LHCN-M2 (cell line): ENCODE measurements around the gene SERBP1. TPM values are rescaled to one million over a fixed set of nuclear protein-coding genes. Genes with fewer than 3 reads are reported as not detected.

Source experiments
- DNase-seq: peaks from one replicate; pipeline ENCODE4 v3.0.0-alpha.2; 2012; ENCODE audit warnings: low read depth
- total RNA-seq: library from RNA; depleted of rRNA; stranded (reverse); fragments of >200 nt; gene quantifications from 2 replicates; pipeline ENCODE4 v1.2.3, GENCODE V29; 2014

The SERBP1 gene
- total RNA-seq, 1 experiment from 2014 or later = 320 TPM

GRCh38 chr1:67407498-67407897, 22.7 kb downstream of the SERBP1 start:
- peak; percentile 48 for DNase-seq

GRCh38 chr1:67405473-67406245, 24.5 kb downstream of the SERBP1 start:
- DNase-seq = no peak

GRCh38 chr1:67404212-67404620, 26.0 kb downstream of the SERBP1 start:
- DNase-seq = peak; percentile 38

- no peak for DNase-seq
Measured at GRCh38 chr1:67401443-67401842, 28.8 kb downstream of the SERBP1 start.

- DNase-seq = peak; percentile 41
Measured at GRCh38 chr1:67400029-67400786, 30.0 kb downstream of the SERBP1 start.

- DNase-seq = no peak
Measured at GRCh38 chr1:67399199-67399993, 30.8 kb downstream of the SERBP1 start.

- no peak for DNase-seq
Measured at GRCh38 chr1:67394548-67394947, 35.7 kb downstream of the SERBP1 start.

GRCh38 chr1:67393737-67394136, 36.5 kb downstream of the SERBP1 start:
- no peak for DNase-seq

GRCh38 chr1:67393240-67393639, 37.0 kb downstream of the SERBP1 start:
- DNase-seq = no peak

- peak; percentile 56 for DNase-seq
Measured at GRCh38 chr1:67390041-67390887, 39.9 kb downstream of the SERBP1 start.

- no peak for DNase-seq
Measured at GRCh38 chr1:67383999-67384638, 46.1 kb downstream of the SERBP1 start.

GRCh38 chr1:67382292-67382691, 47.9 kb downstream of the SERBP1 start:
- no peak for DNase-seq

- no peak for DNase-seq
Measured at GRCh38 chr1:67381154-67381553, 49.0 kb downstream of the SERBP1 start.

GRCh38 chr1:67377253-67377652, 52.9 kb downstream of the SERBP1 start:
- DNase-seq = no peak

GRCh38 chr1:67376381-67376780, 53.8 kb downstream of the SERBP1 start:
- no peak for DNase-seq

- no peak for DNase-seq
Measured at GRCh38 chr1:67372898-67373297, 57.3 kb downstream of the SERBP1 start.

- peak; percentile 28 for DNase-seq
Measured at GRCh38 chr1:67372136-67372535, 58.1 kb downstream of the SERBP1 start.

- DNase-seq = no peak
Measured at GRCh38 chr1:67371681-67372080, 58.5 kb downstream of the SERBP1 start.

GRCh38 chr1:67371043-67371442, 59.2 kb downstream of the SERBP1 start:
- DNase-seq = no peak

GRCh38 chr1:67368046-67368514, 62.1 kb downstream of the SERBP1 start:
- no peak for DNase-seq
